Measurements from ENCODE around the gene GHR.
"Not testable (repeated sequence)": the region's sequence is repeated elsewhere in the genome, so short reads cannot be mapped to it uniquely, and the experiment has no call there.

Gene GHR

DNA sequence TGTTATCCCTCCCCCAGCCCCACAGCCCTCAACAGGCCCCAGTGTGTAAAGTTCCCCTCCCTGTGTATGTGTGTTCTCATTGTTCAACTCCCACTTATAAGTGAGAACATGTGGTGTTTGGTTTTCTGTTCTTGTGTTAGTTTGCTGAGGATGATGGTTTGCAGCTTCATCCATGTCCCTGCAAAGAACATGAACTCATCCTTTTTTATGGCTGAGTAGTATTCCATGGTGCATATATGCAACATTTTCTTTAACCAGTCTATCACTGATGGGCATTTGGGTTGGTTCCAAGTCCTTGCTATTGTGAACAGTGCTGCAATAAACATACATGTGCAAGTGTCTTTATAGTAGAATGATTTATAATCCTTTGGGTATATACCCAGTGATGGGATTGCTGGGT lies 261.8 kb downstream of the GHR start:
- not testable (repeated sequence) for H3K9me3 ChIP-seq (ENCODE audit: control insufficient read depth, insufficient read depth, low read length)

DNA sequence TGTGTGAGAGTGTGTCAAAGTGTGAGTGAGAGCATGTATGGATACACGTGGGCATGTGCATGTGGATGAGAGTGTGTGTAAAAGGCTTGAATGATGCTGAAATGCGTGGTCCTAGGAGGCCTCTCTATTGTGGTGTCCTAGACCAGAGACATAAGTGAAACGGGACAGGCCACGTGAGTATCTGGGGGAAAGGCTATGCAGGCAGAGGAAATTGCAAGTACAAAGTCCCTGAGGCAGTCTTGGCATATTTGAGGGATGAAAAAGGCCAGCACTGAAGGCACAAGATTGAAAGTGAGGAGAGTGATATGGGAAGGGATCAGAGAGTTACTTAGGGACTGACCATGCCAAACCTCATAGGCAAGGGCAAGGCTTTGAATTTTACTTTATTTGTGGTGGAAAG lies 266.2 kb downstream of the GHR start:
- no peak overlapping the region for H3K4me3 ChIP-seq (ENCODE audit: low read length)
- DNase-seq (ENCODE audit: low read depth, low spot score), result no peak

More for the DNA sequence above, 261.8 kb downstream of the GHR start:
- not testable (repeated sequence) for H3K27me3 ChIP-seq (ENCODE audit: control insufficient read depth, insufficient read depth, low read length); DNase-seq (ENCODE audit: low read depth, low spot score); H3K36me3 ChIP-seq (ENCODE audit: control insufficient read depth, insufficient read depth, low read length); H3K27ac ChIP-seq (ENCODE audit: low read length); H3K4me3 ChIP-seq (ENCODE audit: low read length); H3K4me1 ChIP-seq (ENCODE audit: control insufficient read depth, insufficient read depth, low read length)

DNA sequence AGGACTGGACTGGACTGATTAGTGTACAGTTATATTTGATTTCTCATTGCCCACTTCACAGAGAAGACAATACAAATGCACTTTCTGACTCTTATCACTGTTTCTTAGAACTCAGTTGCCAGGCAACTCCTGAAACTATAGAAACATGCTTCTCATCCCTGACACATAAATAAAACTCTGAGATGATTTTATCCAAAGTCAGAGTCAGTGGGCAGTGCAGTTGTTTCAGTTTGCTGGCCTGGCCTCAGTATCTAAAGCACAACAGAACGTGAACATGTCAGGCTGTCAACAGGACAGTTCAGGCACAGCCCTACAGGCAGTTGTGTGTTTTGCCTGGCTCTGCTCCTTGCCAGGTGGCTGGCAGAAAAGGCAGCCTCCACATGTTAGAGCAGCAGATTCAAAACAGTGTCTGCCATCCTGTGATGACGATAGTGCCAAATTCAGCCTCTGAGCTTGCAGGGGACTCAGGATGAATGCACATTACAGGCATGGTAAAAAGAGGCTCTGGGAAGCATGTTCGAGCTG lies 268.2 kb downstream of the GHR start:
- no CpG with 5 or more reads among the region's 3 CpGs for WGBS (ENCODE audit: insufficient coverage, insufficient read length)
- Histone ChIP-seq H3K9me3 (ENCODE audit: control insufficient read depth, insufficient read depth, low read length) (no peaks in the 10 kb centered on the region), H3K27me3 (ENCODE audit: control insufficient read depth, insufficient read depth, low read length) (no peaks in the 10 kb centered on the region), H3K4me3 (ENCODE audit: low read length) (no peak overlapping the region), H3K36me3 (ENCODE audit: control insufficient read depth, insufficient read depth, low read length) (no peaks in the 10 kb centered on the region), H3K4me1 (ENCODE audit: control insufficient read depth, insufficient read depth, low read length) (no peaks in the 10 kb centered on the region), H3K27ac (ENCODE audit: low read length) (no peak overlapping the region)
- DNase-seq (ENCODE audit: low read depth, low spot score), result no peak

More for the DNA sequence above, 266.2 kb downstream of the GHR start:
- Histone ChIP-seq H3K4me1 (ENCODE audit: control insufficient read depth, insufficient read depth, low read length) (no peaks in the 10 kb centered on the region), H3K9me3 (ENCODE audit: control insufficient read depth, insufficient read depth, low read length) (no peaks in the 10 kb centered on the region), H3K36me3 (ENCODE audit: control insufficient read depth, insufficient read depth, low read length) (no peaks in the 10 kb centered on the region), H3K27ac (ENCODE audit: low read length) (no peak overlapping the region), H3K27me3 (ENCODE audit: control insufficient read depth, insufficient read depth, low read length) (no peaks in the 10 kb centered on the region)
- no CpG with 5 or more reads among the region's 4 CpGs for WGBS (ENCODE audit: insufficient coverage, insufficient read length)

DNA sequence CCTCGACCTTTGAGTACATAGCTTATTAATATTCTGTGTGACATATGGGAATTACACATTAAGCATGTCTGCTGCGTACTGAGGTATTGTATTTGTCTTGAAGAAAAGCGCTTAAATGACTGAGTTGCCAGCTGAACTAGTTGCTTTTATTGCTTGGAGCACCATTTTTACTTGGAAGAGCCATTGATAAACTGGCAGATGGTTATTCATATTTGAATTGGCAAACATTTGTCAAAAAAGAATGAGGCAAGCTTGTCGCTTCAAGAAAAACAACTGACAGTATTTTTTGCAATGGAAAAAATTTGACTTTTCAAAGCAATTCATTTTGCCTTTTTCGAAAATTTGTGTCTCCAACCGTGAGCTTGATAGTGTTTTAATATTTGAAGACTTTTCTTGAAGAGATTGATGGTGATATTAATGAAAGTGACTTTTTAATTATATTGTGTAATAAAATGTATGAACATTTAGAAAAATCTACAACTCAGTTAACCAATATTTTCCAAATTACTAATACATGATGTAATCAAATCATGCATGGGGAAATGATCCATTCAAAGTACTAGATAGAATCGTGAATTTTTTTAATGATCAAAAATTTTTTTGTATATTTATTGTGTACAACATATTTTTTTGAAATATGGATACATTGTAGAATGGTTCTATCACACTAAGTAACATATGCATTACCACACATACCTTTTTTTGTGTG lies 278.3 kb downstream of the GHR start:
- Histone ChIP-seq H3K4me1 (ENCODE audit: control insufficient read depth, insufficient read depth, low read length) (no peaks in the 10 kb centered on the region), H3K9me3 (ENCODE audit: control insufficient read depth, insufficient read depth, low read length) (no peaks in the 10 kb centered on the region), H3K27ac (ENCODE audit: low read length) (no peak overlapping the region), H3K36me3 (ENCODE audit: control insufficient read depth, insufficient read depth, low read length) (no peaks in the 10 kb centered on the region), H3K27me3 (ENCODE audit: control insufficient read depth, insufficient read depth, low read length) (no peaks in the 10 kb centered on the region), H3K4me3 (ENCODE audit: low read length) (no peak overlapping the region)
- WGBS (ENCODE audit: insufficient coverage, insufficient read length), result no CpG with 5 or more reads among the region's 7 CpGs
- DNase-seq (ENCODE audit: low read depth, low spot score), result no peak

DNA sequence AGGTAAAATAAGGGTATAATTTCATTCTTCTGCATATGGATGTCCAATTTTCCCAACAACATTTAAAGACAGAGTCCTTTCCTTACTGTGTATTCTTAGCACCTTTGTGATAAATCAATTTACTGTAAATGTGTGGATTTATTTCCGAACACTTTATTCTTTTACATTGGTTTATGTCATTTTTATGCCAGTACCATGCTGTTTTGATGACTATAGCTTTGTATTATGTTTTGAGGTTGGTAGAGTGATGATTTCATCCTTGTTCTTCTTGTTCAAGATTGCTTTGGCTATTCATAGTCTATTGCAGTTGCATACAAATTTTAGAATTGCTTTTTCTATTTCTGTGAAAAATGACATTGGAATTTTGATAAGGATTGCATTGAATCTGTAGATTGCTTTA lies 280.0 kb downstream of the GHR start:
- Histone ChIP-seq H3K27me3 (ENCODE audit: control insufficient read depth, insufficient read depth, low read length) (no peaks in the 10 kb centered on the region), H3K4me3 (ENCODE audit: low read length) (no peak overlapping the region), H3K9me3 (ENCODE audit: control insufficient read depth, insufficient read depth, low read length) (no peaks in the 10 kb centered on the region), H3K4me1 (ENCODE audit: control insufficient read depth, insufficient read depth, low read length) (no peaks in the 10 kb centered on the region), H3K27ac (ENCODE audit: low read length) (no peak overlapping the region), H3K36me3 (ENCODE audit: control insufficient read depth, insufficient read depth, low read length) (no peaks in the 10 kb centered on the region)
- no peak for DNase-seq (ENCODE audit: low read depth, low spot score)
- no CpG with 5 or more reads among the region's 1 CpG for WGBS (ENCODE audit: insufficient coverage, insufficient read length)

DNA sequence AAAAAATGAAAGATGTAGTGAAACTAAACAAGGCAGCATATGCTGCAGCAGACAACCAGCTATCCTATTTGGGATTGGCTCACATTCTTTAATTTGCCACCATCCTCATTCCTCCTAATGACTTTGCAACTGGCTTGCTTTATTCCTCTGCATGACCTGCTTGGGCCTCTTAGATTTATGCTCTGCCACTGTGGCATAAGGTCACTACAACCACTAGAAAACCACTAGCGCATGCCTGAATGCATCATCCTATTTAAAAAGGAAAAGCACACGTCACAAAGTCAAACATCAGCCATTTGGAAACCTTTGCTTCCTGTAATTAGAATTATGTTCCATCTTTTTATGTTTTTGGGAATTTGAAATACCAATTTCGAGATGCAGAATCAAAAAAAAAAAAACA lies 292.5 kb downstream of the GHR start:
- Histone ChIP-seq H3K36me3 (ENCODE audit: control insufficient read depth, insufficient read depth, low read length) (no peaks in the 10 kb centered on the region), H3K9me3 (ENCODE audit: control insufficient read depth, insufficient read depth, low read length) (no peaks in the 10 kb centered on the region), H3K4me1 (ENCODE audit: control insufficient read depth, insufficient read depth, low read length) (no peaks in the 10 kb centered on the region), H3K27me3 (ENCODE audit: control insufficient read depth, insufficient read depth, low read length) (0 out of 2 replicates have a peak, but pooled peaks cover 1% of the 10 kb centered on the region), H3K27ac (ENCODE audit: low read length) (no peak overlapping the region), H3K4me3 (ENCODE audit: low read length) (no peak overlapping the region)
- no CpG with 5 or more reads among the region's 3 CpGs for WGBS (ENCODE audit: insufficient coverage, insufficient read length)
- DNase-seq (ENCODE audit: low read depth, low spot score), result no peak

DNA sequence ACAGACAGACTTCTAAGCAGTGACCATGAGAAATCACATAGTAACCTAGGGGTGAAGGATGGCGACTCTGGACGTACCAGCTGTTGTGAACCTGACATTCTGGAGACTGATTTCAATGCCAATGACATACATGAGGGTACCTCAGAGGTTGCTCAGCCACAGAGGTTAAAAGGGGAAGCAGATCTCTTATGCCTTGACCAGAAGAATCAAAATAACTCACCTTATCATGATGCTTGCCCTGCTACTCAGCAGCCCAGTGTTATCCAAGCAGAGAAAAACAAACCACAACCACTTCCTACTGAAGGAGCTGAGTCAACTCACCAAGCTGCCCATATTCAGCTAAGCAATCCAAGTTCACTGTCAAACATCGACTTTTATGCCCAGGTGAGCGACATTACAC lies 295.4 kb downstream of the GHR start:
- Histone ChIP-seq H3K4me1 (ENCODE audit: control insufficient read depth, insufficient read depth, low read length) (no peaks in the 10 kb centered on the region), H3K4me3 (ENCODE audit: low read length) (no peak overlapping the region), H3K9me3 (ENCODE audit: control insufficient read depth, insufficient read depth, low read length) (no peaks in the 10 kb centered on the region), H3K27me3 (ENCODE audit: control insufficient read depth, insufficient read depth, low read length) (peaks cover 1% of the 10 kb centered on the region; the same call in 1 of the 2 replicates), H3K36me3 (ENCODE audit: control insufficient read depth, insufficient read depth, low read length) (no peaks in the 10 kb centered on the region), H3K27ac (ENCODE audit: low read length) (no peak overlapping the region)
- DNase-seq (ENCODE audit: low read depth, low spot score), result no peak
- no CpG with 5 or more reads among the region's 4 CpGs for WGBS (ENCODE audit: insufficient coverage, insufficient read length)

DNA sequence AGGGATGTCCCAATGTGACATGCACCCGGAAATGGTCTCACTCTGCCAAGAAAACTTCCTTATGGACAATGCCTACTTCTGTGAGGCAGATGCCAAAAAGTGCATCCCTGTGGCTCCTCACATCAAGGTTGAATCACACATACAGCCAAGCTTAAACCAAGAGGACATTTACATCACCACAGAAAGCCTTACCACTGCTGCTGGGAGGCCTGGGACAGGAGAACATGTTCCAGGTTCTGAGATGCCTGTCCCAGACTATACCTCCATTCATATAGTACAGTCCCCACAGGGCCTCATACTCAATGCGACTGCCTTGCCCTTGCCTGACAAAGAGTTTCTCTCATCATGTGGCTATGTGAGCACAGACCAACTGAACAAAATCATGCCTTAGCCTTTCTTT lies 295.8 kb downstream of the GHR start:
- no CpG with 5 or more reads among the region's 2 CpGs for WGBS (ENCODE audit: insufficient coverage, insufficient read length)
- DNase-seq (ENCODE audit: low read depth, low spot score), result no peak
- Histone ChIP-seq H3K27ac (ENCODE audit: low read length) (no peak overlapping the region), H3K36me3 (ENCODE audit: control insufficient read depth, insufficient read depth, low read length) (no peaks in the 10 kb centered on the region), H3K27me3 (ENCODE audit: control insufficient read depth, insufficient read depth, low read length) (peaks cover 1% of the 10 kb centered on the region; the same call in 1 of the 2 replicates), H3K4me3 (ENCODE audit: low read length) (no peak overlapping the region), H3K9me3 (ENCODE audit: control insufficient read depth, insufficient read depth, low read length) (no peaks in the 10 kb centered on the region), H3K4me1 (ENCODE audit: control insufficient read depth, insufficient read depth, low read length) (no peaks in the 10 kb centered on the region)

DNA sequence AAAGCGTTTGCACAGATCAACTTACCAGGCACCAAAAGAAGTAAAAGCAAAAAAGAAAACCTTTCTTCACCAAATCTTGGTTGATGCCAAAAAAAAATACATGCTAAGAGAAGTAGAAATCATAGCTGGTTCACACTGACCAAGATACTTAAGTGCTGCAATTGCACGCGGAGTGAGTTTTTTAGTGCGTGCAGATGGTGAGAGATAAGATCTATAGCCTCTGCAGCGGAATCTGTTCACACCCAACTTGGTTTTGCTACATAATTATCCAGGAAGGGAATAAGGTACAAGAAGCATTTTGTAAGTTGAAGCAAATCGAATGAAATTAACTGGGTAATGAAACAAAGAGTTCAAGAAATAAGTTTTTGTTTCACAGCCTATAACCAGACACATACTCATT lies 297.0 kb downstream of the GHR start:
- Histone ChIP-seq H3K36me3 (ENCODE audit: control insufficient read depth, insufficient read depth, low read length) (no peaks in the 10 kb centered on the region), H3K27ac (ENCODE audit: low read length) (no peak overlapping the region), H3K9me3 (ENCODE audit: control insufficient read depth, insufficient read depth, low read length) (no peaks in the 10 kb centered on the region), H3K4me3 (ENCODE audit: low read length) (no peak overlapping the region), H3K27me3 (ENCODE audit: control insufficient read depth, insufficient read depth, low read length) (peaks cover 1% of the 10 kb centered on the region; the same call in 1 of the 2 replicates), H3K4me1 (ENCODE audit: control insufficient read depth, insufficient read depth, low read length) (no peaks in the 10 kb centered on the region)
- no CpG with 5 or more reads among the region's 6 CpGs for WGBS (ENCODE audit: insufficient coverage, insufficient read length)
- no peak for DNase-seq (ENCODE audit: low read depth, low spot score)

DNA sequence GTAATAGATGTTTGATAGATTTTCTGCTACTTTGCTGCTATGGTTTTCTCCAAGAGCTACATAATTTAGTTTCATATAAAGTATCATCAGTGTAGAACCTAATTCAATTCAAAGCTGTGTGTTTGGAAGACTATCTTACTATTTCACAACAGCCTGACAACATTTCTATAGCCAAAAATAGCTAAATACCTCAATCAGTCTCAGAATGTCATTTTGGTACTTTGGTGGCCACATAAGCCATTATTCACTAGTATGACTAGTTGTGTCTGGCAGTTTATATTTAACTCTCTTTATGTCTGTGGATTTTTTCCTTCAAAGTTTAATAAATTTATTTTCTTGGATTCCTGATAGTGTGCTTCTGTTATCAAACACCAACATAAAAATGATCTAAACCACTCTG lies 298.2 kb downstream of the GHR start:
- Histone ChIP-seq H3K4me3 (ENCODE audit: low read length) (no peak overlapping the region), H3K4me1 (ENCODE audit: control insufficient read depth, insufficient read depth, low read length) (no peaks in the 10 kb centered on the region), H3K36me3 (ENCODE audit: control insufficient read depth, insufficient read depth, low read length) (no peaks in the 10 kb centered on the region), H3K27me3 (ENCODE audit: control insufficient read depth, insufficient read depth, low read length) (no peaks in the 10 kb centered on the region; the same call in 1 of the 2 replicates), H3K9me3 (ENCODE audit: control insufficient read depth, insufficient read depth, low read length) (no peaks in the 10 kb centered on the region), H3K27ac (ENCODE audit: low read length) (no peak overlapping the region)
- DNase-seq (ENCODE audit: low read depth, low spot score), result no peak

DNA sequence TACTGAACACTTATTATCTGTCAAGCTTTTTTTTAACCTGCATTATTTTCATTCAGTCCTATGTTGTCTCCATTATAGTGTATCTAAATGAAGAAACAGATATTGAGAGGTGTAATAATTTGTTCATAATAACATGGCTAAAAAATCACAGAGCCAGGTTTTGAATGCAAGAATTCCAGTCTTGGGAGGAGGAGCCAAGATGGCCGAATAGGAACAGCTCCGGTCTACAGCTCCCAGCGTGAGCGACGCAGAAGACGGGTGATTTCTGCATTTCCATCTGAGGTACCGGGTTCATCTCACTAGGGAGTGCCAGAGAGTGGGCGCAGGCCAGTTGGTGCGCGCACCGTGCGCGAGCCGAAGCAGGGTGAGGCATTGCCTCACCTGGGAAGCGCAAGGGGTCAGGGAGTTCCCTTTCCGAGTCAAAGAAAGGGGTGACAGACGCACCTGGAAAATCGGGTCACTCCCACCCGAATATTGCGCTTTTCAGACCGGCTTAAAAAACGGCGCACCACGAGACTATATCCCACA lies 311.4 kb downstream of the GHR start:
- not testable (repeated sequence) for H3K27ac ChIP-seq (ENCODE audit: low read length); DNase-seq (ENCODE audit: low read depth, low spot score); H3K36me3 ChIP-seq (ENCODE audit: control insufficient read depth, insufficient read depth, low read length); H3K4me1 ChIP-seq (ENCODE audit: control insufficient read depth, insufficient read depth, low read length); H3K27me3 ChIP-seq (ENCODE audit: control insufficient read depth, insufficient read depth, low read length); H3K9me3 ChIP-seq (ENCODE audit: control insufficient read depth, insufficient read depth, low read length); H3K4me3 ChIP-seq (ENCODE audit: low read length)
- WGBS (ENCODE audit: insufficient coverage, insufficient read length), result no CpG with 5 or more reads among the region's 24 CpGs
